Limb (tissue), 2 donors: ENCODE results near the gene STEAP1.
"Not testable (repeated sequence)": the region's sequence is repeated elsewhere in the genome, so short reads cannot be mapped to it uniquely, and the experiment has no call there.

ENCODE experiments used
- DNase-seq, 2 donors: peaks; one replicate each; pipeline ENCODE4 v3.0.0-alpha.2; 2016; ENCODE audit errors: extremely low spot score in 2 of 2

Gene STEAP1

DNA sequence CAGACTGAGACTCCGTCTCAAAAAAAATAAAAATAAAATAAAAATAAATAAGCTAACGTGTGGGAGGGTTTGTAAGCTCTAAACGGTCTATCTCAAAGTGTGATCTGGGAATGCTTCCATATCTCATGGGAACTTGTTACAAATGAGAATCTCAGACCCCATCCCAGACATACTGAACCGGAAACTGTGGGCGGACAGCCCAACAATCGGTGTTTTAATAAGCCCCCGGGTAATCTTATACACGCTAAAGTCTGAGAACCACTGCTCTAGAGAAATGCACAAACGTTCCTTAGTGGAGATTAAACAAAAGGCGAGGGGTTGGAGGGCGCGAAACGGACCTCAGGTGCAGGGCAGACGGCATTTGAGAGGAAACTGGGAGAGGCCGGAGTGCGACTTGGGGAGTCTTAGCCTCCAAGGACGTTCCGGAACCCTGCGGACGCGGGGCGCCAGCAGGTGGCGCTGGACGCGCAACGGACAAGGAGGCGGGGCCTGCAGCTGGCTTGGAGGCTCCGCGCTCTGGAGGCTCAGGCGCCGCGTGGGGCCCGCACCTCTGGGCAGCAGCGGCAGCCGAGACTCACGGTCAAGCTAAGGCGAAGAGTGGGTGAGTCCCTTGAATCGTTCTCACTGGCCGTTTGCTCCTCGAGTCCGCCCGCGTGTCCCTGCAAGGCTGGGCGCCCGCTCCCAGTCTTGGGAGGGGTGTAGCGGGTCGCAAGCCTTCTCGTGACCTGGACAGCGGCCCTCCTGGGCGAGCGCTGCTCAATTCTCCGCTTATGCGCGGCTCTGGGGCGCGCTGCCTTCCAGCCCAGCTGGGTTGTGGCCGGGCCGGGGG is at the start of gene STEAP1:
Gene STEAP1 (plus strand): TSS at position 527 of the 829 bp plus-strand sequence. CDS start 5,320 bp downstream, outside the sequence.
- DNase-seq, result peak; percentile 76 to 94

DNA sequence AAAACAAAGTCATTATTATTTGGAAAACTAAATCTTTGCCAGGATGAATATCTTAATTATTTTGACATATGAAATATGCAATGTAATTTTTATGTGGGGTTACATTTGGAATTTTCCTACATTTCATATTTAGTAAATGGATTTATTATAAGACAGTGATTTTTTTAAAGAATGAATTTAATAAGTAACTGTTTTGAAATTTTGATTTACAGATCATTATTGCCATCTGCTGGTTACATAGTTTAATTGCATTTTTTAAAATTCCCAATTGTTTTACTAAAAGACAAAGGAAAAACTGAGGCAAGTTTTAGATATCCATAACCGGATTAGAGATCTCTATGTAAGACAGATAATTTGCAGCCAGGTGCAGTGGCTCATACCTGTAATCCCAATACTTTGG is 39.3 kb upstream of the STEAP1 start:
- peak in 1 of 2 donors; percentile 18 for DNase-seq

DNA sequence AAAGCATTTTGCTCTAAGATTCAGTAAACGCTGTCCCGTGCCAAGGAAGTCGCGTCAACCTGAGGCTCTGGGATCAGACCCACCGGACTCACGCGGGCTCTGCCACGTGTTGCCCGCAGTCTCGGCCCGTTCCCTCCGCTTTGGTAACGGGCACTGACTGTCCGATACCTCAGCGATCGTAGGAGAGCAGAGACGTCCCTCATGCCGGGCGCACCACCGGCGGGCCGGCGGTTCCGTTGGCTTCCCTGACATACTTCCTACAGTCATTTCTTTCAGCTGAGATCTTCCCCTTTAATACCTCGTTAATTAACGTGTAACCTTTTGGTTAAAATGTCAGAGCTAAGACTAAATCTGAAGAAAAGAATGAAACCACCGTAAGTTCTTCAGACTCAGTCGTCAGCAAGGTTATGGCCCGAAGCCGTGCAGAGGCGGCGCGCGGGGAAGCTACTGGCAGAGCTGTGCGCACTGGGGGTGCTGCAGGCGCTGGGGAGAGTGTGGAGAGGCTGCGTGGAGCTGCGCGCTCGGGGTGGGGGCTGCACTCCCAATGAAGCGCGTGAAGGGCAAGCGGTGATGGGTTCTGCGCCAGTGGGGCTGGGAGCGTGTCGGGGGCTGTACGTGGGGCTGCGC is 35.6 kb upstream of the STEAP1 start:
- peak in 1 of 2 donors; percentile 53 for DNase-seq

DNA sequence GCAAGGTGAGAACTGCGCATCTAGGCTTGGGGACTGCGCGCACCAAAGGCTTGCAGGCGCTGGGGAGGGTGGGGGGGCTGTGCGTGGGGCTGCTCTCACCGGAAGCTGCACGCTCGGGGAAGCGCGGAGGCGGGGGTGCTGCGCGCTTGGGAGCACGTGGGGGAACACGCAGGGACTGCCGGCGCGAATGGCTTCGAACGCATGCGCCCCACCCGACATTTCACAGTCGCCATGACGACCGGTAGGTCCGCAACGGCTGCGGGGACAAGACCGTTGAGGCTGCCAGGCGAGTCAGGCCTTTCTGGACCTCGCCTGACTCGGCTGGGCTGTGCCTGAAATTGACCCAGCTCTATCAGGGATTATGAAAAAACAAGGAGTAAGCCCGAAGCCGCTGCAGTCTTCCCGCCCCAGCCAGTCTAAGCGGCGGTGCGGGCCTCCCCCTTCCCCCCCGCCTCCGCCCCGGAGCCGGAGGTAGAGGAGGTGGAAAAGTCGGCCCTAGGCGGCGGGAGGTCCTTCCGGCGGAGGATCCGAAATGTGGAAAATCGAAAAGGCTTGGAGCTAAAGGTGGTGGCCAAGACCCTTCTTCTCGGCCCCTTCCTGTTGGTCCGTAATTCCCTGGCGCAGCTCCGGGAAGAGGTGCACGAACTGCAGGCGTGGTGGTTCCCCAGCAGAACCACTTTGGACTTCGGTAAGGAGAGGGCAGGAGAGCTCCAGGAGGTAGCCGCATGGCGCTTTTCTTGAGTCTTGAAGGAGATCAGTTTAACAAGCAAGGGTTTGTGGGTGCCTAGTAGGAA is 34.9 kb upstream of the STEAP1 start:
- DNase-seq, result peak; percentile 24 to 79

DNA sequence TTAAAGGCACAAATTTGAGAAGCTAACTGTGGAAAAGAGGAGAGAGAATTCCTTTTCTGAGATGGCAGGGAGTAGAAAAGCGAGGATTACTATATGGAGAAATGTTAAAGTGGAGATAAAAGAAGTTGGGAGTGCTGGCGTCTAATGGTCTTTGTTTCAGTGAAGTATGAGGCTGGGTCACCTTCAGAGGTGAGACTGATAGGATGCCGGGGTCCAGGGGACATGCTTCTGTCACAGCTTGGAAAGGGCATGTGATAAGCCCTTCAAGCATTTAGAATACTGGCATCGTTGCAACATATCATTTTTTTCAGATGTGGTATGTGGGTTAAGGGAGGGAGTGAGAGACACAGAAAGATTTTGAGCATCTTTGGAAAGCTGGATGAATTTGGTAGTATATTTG is 34.1 kb upstream of the STEAP1 start:
- DNase-seq, result not testable (repeated sequence)

DNA sequence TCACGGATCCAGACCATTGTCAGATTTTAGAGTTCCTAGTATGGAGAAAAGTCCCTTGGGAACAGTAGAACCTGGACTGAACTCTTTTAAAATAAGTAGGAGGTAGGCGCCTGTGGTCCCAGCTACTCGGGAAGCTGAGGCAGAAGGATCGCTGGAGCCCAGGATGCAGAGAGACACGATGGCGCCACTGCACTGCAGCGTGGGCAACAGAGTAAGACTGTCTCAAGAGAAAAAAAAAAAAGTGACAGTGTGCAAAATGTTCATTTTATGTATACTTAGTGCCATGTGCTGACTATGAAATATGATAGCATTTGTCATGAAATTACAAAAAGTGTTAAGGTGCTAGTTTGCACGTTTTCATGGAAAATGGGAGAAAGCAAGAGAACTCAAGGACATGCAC is 22.5 kb upstream of the STEAP1 start:
- not testable (repeated sequence) for DNase-seq

DNA sequence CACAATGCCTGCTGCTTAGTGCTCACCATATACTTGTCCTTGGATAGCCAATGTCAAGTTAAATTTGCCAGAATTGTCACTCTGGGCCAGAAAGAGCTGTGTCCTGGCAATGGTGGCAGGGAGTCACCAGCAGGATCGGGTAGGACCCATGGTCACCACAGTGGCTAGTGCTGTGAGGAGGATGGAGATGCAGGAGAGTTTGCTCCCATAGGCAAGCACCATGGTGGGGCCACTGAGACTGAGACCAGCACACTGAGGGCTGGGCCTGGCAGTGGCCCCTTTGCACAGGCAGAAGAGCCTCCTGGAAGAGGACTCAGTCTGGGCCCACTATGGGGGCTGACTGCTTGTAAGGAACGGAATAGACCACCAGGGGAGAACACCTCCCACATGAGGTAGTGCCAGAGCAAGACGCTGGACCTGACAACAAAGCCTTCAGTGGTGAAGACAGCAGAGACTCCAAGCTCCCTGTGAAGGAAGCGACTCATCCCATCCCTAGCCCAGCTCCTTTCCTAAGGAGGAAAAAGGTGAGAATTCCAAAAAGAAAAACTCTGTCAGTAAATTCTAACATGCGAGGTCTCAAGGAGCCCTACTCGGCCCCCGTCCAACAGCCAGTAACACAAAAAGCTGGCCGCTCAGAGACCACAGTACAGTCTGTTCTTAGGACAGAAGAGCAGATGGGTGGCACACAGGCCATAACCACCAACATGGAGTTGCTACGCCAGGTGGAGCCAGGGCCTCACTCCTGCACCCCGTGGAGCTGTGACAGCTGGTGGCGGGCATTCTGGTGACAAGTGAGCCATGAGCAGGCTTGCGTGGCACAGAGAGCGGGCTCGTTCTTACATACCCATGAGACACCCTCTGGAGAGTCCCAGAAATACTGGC is 6.9 kb upstream of the STEAP1 start:
- not testable (repeated sequence) for DNase-seq

DNA sequence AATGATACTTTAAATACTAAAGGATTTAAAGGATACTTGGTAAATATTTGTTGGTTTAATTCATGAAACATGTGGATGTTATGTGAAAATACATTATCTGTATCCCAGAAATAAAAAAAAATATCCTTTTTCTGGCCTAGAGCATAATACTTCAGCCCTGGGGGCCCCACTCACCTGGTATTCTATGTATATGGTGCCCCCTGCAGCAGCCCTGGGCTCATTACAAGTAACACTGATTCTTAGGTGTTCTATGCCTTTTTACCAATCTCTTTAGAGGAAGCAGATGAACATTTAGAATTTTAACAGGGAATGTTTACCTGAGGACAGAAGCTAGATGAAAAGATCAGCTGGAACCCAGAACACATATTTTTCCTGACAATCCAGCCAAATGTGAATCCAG is 4.8 kb upstream of the STEAP1 start:
- not testable (repeated sequence) for DNase-seq

DNA sequence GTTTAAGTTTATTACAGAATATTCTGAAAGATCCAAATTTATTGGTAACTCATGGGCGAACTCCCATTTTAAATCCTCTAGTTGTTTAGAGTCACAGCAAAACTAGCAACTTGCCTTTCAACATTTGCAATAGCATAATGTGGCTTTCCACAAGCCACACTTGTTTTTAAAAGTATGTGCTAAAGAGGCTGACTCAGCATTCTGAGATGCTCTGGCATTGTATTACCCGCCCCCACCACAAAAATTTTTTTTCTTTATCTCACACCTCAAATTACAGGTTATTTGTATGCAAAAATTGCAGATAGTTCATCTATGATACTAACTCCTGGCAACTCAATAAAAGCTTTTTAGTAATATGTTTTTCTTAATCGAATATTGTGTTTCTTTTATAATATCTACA is 2.4 kb upstream of the STEAP1 start:
- not testable (repeated sequence) for DNase-seq

DNA sequence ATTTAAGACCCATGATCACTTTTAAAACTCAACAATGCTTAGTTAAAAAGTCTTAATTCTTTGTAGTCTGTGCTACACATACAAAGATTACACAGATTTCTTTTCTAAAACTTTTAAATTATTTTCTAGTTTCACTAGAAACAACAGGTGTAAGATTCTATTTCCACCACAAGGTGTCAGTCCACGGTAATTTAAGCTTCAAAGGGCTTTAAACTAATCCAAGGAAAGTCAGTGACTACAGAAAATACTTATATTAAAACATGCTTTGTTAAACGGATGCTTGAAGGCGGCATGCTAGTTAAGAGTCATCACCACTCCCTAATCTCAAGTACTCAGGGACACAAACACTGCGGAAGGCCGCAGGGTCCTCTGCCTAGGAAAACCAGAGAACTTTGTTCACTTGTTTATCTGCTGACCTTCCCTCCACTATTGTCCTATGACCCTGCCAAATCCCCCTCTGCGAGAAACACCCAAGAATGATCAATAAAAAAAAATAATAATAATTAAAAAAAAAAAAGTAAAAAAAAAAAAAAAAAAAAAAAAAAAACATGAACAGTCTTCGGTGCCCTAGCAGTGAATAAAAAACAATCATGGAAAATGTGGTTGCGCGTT is 1.5 kb upstream of the STEAP1 start:
- peak in 1 of 2 donors; percentile 72 for DNase-seq

DNA sequence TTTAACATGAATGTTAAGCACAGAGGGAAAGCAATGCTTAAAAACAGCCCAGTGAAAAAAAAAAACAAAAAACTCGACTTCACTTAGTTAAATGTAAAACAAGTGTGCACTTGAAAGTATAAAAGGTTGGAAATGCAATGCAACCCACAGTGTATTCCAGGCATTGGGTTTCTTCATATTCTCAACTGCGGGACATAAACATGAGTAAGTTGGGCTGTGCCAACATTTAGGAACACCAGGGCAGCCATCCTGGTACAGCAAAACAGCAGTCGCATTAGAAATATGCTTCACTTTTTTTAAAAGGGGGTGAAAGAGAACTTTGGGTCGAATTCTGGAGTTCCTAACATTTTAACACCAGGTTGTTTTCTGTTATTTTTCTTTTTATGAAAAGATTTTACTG is 937 bp downstream of the STEAP1 start:
- no peak for DNase-seq

DNA sequence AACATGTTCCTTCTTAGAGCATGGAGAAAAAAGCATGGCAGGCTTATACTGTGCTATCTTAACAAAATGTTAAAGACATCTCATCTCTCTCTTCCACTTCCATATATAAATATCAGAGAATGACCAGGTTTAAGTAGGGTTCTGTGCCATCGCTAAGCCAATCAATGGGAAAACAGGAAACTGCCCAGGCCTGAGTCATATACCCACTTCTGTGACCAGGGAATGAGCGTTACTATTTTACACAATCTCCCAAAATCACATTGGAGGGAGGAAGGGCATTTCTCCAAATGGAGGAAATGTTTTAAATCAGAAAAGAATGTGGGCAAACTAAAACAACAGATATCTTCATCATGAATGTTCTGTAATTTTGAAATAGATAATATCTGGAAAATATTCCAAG is 3.1 kb downstream of the STEAP1 start:
- DNase-seq, result not testable (repeated sequence)

DNA sequence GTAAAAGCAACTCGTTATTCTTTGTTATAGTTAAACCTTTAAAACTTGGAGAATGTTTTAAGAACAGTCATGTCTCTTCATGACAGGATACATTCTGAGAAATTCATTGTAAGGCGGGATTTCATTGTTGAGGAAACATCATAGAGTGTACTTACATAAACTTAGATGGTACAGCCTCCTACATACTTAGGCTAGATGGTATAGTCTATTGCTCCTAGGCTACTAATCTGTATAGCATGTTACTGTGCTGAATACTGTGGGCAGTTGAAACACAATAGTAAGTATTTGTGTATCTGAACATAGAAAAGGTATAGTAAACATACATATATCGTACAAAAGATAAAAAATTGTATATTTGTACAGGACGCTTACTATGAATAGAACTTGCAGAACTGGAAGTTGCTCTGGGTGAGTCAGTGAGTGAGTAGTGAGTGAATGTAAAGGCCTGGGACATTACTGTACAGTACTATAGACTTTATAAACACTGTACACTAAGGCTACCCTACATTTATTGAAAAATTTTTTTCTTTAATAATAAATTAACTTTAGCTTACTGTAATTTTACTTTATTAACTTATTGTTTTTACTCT is 3.6 kb downstream of the STEAP1 start:
- not testable (repeated sequence) for DNase-seq

DNA sequence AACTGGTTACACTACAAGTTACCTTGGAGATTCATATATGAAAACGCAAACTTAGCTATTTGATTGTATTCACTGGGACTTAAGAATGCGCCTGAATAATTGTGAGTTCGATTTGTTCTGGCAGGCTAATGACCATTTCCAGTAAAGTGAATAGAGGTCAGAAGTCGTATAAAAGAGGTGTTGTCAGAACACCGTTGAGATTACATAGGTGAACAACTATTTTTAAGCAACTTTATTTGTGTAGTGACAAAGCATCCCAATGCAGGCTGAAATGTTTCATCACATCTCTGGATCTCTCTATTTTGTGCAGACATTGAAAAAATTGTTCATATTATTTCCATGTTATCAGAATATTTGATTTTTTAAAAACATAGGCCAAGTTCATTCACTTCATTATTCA is 9.3 kb downstream of the STEAP1 start:
- no peak for DNase-seq

DNA sequence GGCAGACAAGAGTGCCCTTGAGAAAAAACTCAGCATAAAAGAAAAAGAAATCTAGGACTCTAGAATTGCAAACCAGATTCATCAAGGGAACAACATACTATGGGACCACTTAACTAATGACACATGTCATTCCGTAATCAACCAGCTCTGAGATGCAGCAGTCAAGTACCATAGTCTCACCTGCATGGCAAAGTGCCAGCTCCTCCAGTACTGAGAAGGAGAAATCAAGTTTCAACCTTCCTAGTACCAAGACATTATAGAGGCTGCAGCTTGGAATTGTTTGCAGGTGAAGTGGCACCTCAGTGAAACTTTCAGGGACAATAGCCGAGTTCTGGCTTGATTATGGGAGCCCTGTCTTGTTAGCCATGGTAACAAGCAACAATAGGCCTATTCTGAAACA is 11.5 kb downstream of the STEAP1 start:
- DNase-seq, result no peak

DNA sequence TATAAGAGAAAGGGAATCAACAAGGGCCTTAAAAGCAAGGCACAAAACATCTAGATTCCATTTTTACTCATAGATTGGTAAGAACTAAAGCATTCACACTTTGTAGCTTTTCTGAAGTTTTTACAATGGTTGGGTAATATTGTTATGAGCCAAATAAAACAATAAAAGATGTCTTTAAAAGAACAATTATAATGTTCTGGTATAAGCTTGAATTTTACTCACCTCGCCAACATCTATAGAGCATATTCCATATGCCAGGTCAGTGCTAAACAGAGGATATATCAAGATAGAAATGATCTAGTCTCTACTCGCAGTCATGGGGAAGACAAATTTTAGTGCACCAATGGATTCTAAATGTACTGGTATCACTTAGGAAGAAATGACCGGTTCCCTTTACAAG is 11.9 kb downstream of the STEAP1 start:
- no peak for DNase-seq

DNA sequence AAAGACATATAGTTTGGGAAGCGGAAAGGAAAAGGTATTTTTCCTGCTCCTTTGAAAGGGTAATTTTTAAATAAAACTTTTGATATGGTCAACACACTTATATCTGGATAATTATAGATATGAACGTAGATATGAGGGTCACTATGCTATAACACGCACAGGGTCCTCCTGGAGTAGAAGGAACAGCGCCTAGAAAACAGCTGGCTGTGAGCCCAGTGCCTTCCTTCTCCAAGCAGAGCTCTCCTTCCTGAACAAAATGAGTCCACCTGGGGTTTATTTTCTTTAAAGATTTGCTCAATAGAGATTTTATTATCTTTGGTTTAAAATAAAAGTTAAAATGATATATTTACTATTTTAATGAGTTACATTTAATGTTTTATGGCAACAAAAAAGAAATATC is 13.1 kb downstream of the STEAP1 start:
- no peak for DNase-seq

DNA sequence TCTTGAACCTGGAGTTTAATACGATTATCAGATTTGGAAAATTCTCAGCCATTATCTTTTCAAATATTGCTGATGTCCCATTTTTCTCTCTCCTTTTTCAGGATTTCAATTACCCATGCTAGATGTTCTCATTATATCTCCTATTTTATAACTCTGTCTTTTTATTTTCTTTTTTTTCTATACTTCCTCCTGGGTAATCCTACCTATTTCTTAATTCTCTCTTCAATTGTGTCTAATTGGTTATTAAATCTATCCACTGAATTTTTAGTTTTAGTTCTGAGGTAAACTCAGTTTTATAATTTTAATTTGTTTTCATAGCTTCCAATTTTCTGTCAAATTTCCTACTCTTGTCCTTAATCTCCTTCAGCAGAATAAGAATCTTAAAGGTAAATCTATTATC is 15.6 kb downstream of the STEAP1 start:
- DNase-seq, result no peak

DNA sequence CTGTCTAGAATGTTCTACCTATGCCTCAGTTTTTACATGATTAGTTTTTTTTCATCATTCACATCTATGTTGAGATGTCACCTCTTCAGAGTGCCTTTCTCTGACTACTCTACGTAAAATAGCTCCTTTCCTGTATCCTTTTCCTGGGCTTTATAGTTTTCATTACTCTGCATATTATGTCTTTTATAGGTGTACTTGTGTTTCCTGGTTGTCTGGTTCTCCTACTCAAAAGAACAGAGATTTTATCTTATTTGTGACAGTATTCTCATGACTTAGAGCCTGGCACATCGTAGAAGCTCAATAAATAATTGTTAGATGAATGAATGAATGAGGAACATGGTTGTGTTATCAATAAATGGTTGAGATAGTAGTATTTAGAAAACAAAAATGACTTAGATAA is 17.9 kb downstream of the STEAP1 start:
- DNase-seq, result no peak

DNA sequence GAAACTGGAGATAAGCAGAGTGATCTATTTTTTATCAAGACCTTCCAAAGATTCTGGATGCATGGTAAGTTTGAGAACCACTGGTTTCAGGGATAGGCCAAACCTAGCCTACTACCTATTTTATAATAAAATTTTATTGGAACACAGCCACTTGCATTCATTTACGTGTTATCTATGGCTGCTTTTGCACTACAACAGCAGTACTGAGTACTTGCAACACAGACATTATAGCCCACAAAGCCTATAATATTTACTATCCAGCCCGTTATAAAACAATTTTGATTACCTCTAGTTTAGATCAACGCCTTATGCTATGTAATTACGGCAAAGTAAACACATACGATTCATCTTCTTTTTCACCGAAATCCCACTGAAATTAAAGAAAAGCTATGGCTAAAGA is 18.4 kb downstream of the STEAP1 start:
- no peak for DNase-seq
